ENCODE measurements around the gene GCAT.
A peak's percentile ranks its signal among the peaks of the same experiment; 100 is the strongest.

Gene GCAT

GRCh38 chr22:37807410-37808293, at the start of gene GCAT:
Gene GCAT, plus strand, starts transcription at chr22:37807934. Its CDS starts 34 bp downstream, at chr22:37807968.
- peaks cover 2 to 51% (median 47%) of the 10 kb centered on the region in 5 donors for H3K4me1 ChIP-seq (ENCODE audit: control insufficient read depth in 5 of 5, insufficient read depth in 5 of 5, low read length in 5 of 5)
- no peaks in the 10 kb centered on the region for H3K9me3 ChIP-seq (ENCODE audit: control insufficient read depth in 5 of 5, low read length in 5 of 5)
- H3K36me3 ChIP-seq (ENCODE audit: control insufficient read depth in 5 of 5, insufficient read depth in 5 of 5, low read length in 5 of 5), result no peaks in the 10 kb centered on the region
- no peak within 1 kb of the TSS for H3K27ac ChIP-seq (ENCODE audit: low read depth, low read length)
- H3K9ac ChIP-seq (ENCODE audit: low read length in 5 of 5), result peak within 1 kb of the TSS in 4 of 5 donors; percentile 60 to 91 (median 74)
- no peaks in the 10 kb centered on the region for H3K27me3 ChIP-seq (ENCODE audit: control insufficient read depth in 5 of 5, insufficient read depth in 4 of 5, low read length in 5 of 5)
- peak within 1 kb of the TSS; percentile 69 to 90 (median 77) for H3K4me3 ChIP-seq (ENCODE audit: low read depth in 1 of 5, low read length in 5 of 5)

GRCh38 chr22:37758694-37759093, 49.0 kb upstream of the GCAT start:
- H3K4me1 ChIP-seq (ENCODE audit: control insufficient read depth in 5 of 5, insufficient read depth in 5 of 5, low read length in 5 of 5), result peaks cover 0 to 15% (median 8%) of the 10 kb centered on the region in 5 donors

GRCh38 chr22:37759281-37759680, 48.5 kb upstream of the GCAT start:
- H3K9me3 ChIP-seq (ENCODE audit: control insufficient read depth in 5 of 5, low read length in 5 of 5), result no peaks in the 10 kb centered on the region
- no peak overlapping the region for H3K27ac ChIP-seq (ENCODE audit: low read depth, low read length)
- peaks cover 5 to 95% (median 81%) of the 10 kb centered on the region in 5 donors for H3K36me3 ChIP-seq (ENCODE audit: control insufficient read depth in 5 of 5, insufficient read depth in 5 of 5, low read length in 5 of 5)
- H3K4me3 ChIP-seq (ENCODE audit: low read depth in 1 of 5, low read length in 5 of 5), result no peak overlapping the region
- H3K9ac ChIP-seq (ENCODE audit: low read length in 5 of 5), result no peak overlapping the region
- H3K4me1 ChIP-seq (ENCODE audit: control insufficient read depth in 5 of 5, insufficient read depth in 5 of 5, low read length in 5 of 5), result peaks cover 0 to 13% (median 4%) of the 10 kb centered on the region in 5 donors
- no peaks in the 10 kb centered on the region for H3K27me3 ChIP-seq (ENCODE audit: control insufficient read depth in 5 of 5, insufficient read depth in 4 of 5, low read length in 5 of 5)

More at GRCh38 chr22:37758694-37759093, 49.0 kb upstream of the GCAT start:
- no peaks in the 10 kb centered on the region for H3K27me3 ChIP-seq (ENCODE audit: control insufficient read depth in 5 of 5, insufficient read depth in 4 of 5, low read length in 5 of 5)
- no peak overlapping the region for H3K9ac ChIP-seq (ENCODE audit: low read length in 5 of 5)
- H3K36me3 ChIP-seq (ENCODE audit: control insufficient read depth in 5 of 5, insufficient read depth in 5 of 5, low read length in 5 of 5), result peaks cover 5 to 93% (median 75%) of the 10 kb centered on the region in 5 donors
- H3K27ac ChIP-seq (ENCODE audit: low read depth, low read length), result no peak overlapping the region
- no peak overlapping the region for H3K4me3 ChIP-seq (ENCODE audit: low read depth in 1 of 5, low read length in 5 of 5)
- no peaks in the 10 kb centered on the region for H3K9me3 ChIP-seq (ENCODE audit: control insufficient read depth in 5 of 5, low read length in 5 of 5)

GRCh38 chr22:37760152-37760551, 47.6 kb upstream of the GCAT start:
- Histone ChIP-seq H3K27ac (ENCODE audit: low read depth, low read length) (no peak overlapping the region), H3K36me3 (ENCODE audit: control insufficient read depth in 5 of 5, insufficient read depth in 5 of 5, low read length in 5 of 5) (peaks cover 5 to 93% (median 77%) of the 10 kb centered on the region in 5 donors), H3K27me3 (ENCODE audit: control insufficient read depth in 5 of 5, insufficient read depth in 4 of 5, low read length in 5 of 5) (no peaks in the 10 kb centered on the region), H3K4me1 (ENCODE audit: control insufficient read depth in 5 of 5, insufficient read depth in 5 of 5, low read length in 5 of 5) (peaks cover 0 to 17% (median 5%) of the 10 kb centered on the region in 5 donors), H3K4me3 (ENCODE audit: low read depth in 1 of 5, low read length in 5 of 5) (no peak overlapping the region), H3K9ac (ENCODE audit: low read length in 5 of 5) (no peak overlapping the region), H3K9me3 (ENCODE audit: control insufficient read depth in 5 of 5, low read length in 5 of 5) (no peaks in the 10 kb centered on the region)

- no peaks in the 10 kb centered on the region for H3K27me3 ChIP-seq (ENCODE audit: control insufficient read depth in 5 of 5, insufficient read depth in 4 of 5, low read length in 5 of 5)
- peaks cover 0 to 16% (median 5%) of the 10 kb centered on the region in 5 donors for H3K4me1 ChIP-seq (ENCODE audit: control insufficient read depth in 5 of 5, insufficient read depth in 5 of 5, low read length in 5 of 5)
- H3K4me3 ChIP-seq (ENCODE audit: low read depth in 1 of 5, low read length in 5 of 5), result no peak overlapping the region
- H3K9ac ChIP-seq (ENCODE audit: low read length in 5 of 5), result no peak overlapping the region
- no peak overlapping the region for H3K27ac ChIP-seq (ENCODE audit: low read depth, low read length)
- H3K9me3 ChIP-seq (ENCODE audit: control insufficient read depth in 5 of 5, low read length in 5 of 5), result no peaks in the 10 kb centered on the region
- H3K36me3 ChIP-seq (ENCODE audit: control insufficient read depth in 5 of 5, insufficient read depth in 5 of 5, low read length in 5 of 5), result peaks cover 5 to 87% (median 69%) of the 10 kb centered on the region in 5 donors
Observed at GRCh38 chr22:37762389-37762836, 45.3 kb upstream of the GCAT start.

- H3K27ac ChIP-seq (ENCODE audit: low read depth, low read length), result no peak overlapping the region
- H3K9ac ChIP-seq (ENCODE audit: low read length in 5 of 5), result no peak overlapping the region
- peaks cover 0 to 16% (median 5%) of the 10 kb centered on the region in 5 donors for H3K4me1 ChIP-seq (ENCODE audit: control insufficient read depth in 5 of 5, insufficient read depth in 5 of 5, low read length in 5 of 5)
- H3K27me3 ChIP-seq (ENCODE audit: control insufficient read depth in 5 of 5, insufficient read depth in 4 of 5, low read length in 5 of 5), result no peaks in the 10 kb centered on the region
- H3K36me3 ChIP-seq (ENCODE audit: control insufficient read depth in 5 of 5, insufficient read depth in 5 of 5, low read length in 5 of 5), result peaks cover 5 to 87% (median 69%) of the 10 kb centered on the region in 5 donors
- no peaks in the 10 kb centered on the region for H3K9me3 ChIP-seq (ENCODE audit: control insufficient read depth in 5 of 5, low read length in 5 of 5)
- no peak overlapping the region for H3K4me3 ChIP-seq (ENCODE audit: low read depth in 1 of 5, low read length in 5 of 5)
Observed at GRCh38 chr22:37763012-37763411, 44.7 kb upstream of the GCAT start.

- H3K4me1 ChIP-seq (ENCODE audit: control insufficient read depth in 5 of 5, insufficient read depth in 5 of 5, low read length in 5 of 5), result peaks cover 0 to 16% (median 5%) of the 10 kb centered on the region in 5 donors
- H3K36me3 ChIP-seq (ENCODE audit: control insufficient read depth in 5 of 5, insufficient read depth in 5 of 5, low read length in 5 of 5), result peaks cover 5 to 87% (median 68%) of the 10 kb centered on the region in 5 donors
- H3K9me3 ChIP-seq (ENCODE audit: control insufficient read depth in 5 of 5, low read length in 5 of 5), result no peaks in the 10 kb centered on the region
- no peak overlapping the region for H3K9ac ChIP-seq (ENCODE audit: low read length in 5 of 5)
- no peak overlapping the region for H3K4me3 ChIP-seq (ENCODE audit: low read depth in 1 of 5, low read length in 5 of 5)
- no peaks in the 10 kb centered on the region for H3K27me3 ChIP-seq (ENCODE audit: control insufficient read depth in 5 of 5, insufficient read depth in 4 of 5, low read length in 5 of 5)
- no peak overlapping the region for H3K27ac ChIP-seq (ENCODE audit: low read depth, low read length)
Observed at GRCh38 chr22:37763652-37764051, 44.1 kb upstream of the GCAT start.

GRCh38 chr22:37764622-37765021, 43.1 kb upstream of the GCAT start:
- Histone ChIP-seq H3K4me3 (ENCODE audit: low read depth in 1 of 5, low read length in 5 of 5) (no peak overlapping the region), H3K9ac (ENCODE audit: low read length in 5 of 5) (no peak overlapping the region), H3K36me3 (ENCODE audit: control insufficient read depth in 5 of 5, insufficient read depth in 5 of 5, low read length in 5 of 5) (peaks cover 5 to 87% (median 68%) of the 10 kb centered on the region in 5 donors), H3K9me3 (ENCODE audit: control insufficient read depth in 5 of 5, low read length in 5 of 5) (no peaks in the 10 kb centered on the region), H3K27ac (ENCODE audit: low read depth, low read length) (no peak overlapping the region), H3K27me3 (ENCODE audit: control insufficient read depth in 5 of 5, insufficient read depth in 4 of 5, low read length in 5 of 5) (no peaks in the 10 kb centered on the region), H3K4me1 (ENCODE audit: control insufficient read depth in 5 of 5, insufficient read depth in 5 of 5, low read length in 5 of 5) (peaks cover 0 to 16% (median 5%) of the 10 kb centered on the region in 5 donors)

- Histone ChIP-seq H3K9ac (ENCODE audit: low read length in 5 of 5) (no peak overlapping the region), H3K4me1 (ENCODE audit: control insufficient read depth in 5 of 5, insufficient read depth in 5 of 5, low read length in 5 of 5) (peaks cover 0 to 16% (median 5%) of the 10 kb centered on the region in 5 donors), H3K27me3 (ENCODE audit: control insufficient read depth in 5 of 5, insufficient read depth in 4 of 5, low read length in 5 of 5) (no peaks in the 10 kb centered on the region), H3K4me3 (ENCODE audit: low read depth in 1 of 5, low read length in 5 of 5) (no peak overlapping the region), H3K27ac (ENCODE audit: low read depth, low read length) (no peak overlapping the region), H3K36me3 (ENCODE audit: control insufficient read depth in 5 of 5, insufficient read depth in 5 of 5, low read length in 5 of 5) (peaks cover 0 to 83% (median 63%) of the 10 kb centered on the region in 5 donors), H3K9me3 (ENCODE audit: control insufficient read depth in 5 of 5, low read length in 5 of 5) (no peaks in the 10 kb centered on the region)
Observed at GRCh38 chr22:37765498-37765897, 42.2 kb upstream of the GCAT start.

GRCh38 chr22:37765953-37766576, 41.7 kb upstream of the GCAT start:
- Histone ChIP-seq H3K27ac (ENCODE audit: low read depth, low read length) (no peak overlapping the region), H3K27me3 (ENCODE audit: control insufficient read depth in 5 of 5, insufficient read depth in 4 of 5, low read length in 5 of 5) (no peaks in the 10 kb centered on the region)

More at GRCh38 chr22:37765953-37766576, 41.7 kb upstream of the GCAT start:
- H3K9me3 ChIP-seq (ENCODE audit: control insufficient read depth in 5 of 5, low read length in 5 of 5), result no peaks in the 10 kb centered on the region
- no peak overlapping the region for H3K9ac ChIP-seq (ENCODE audit: low read length in 5 of 5)
- peaks cover 0 to 82% (median 64%) of the 10 kb centered on the region in 5 donors for H3K36me3 ChIP-seq (ENCODE audit: control insufficient read depth in 5 of 5, insufficient read depth in 5 of 5, low read length in 5 of 5)
- peaks cover 0 to 16% (median 5%) of the 10 kb centered on the region in 5 donors for H3K4me1 ChIP-seq (ENCODE audit: control insufficient read depth in 5 of 5, insufficient read depth in 5 of 5, low read length in 5 of 5)
- H3K4me3 ChIP-seq (ENCODE audit: low read depth in 1 of 5, low read length in 5 of 5), result no peak overlapping the region
